Loucy (cell line): ENCODE results near the gene CCDC71L.

Experiments used
- H2AFZ ChIP-seq: fragments of 200-600 bp; sonication (generic); 2 replicates; pipeline ENCODE4 v1.6.0; 2016; ENCODE audit warnings: antibody characterized with exemption, mild to moderate bottlenecking, low read length, moderate library complexity
- H3F3A ChIP-seq: fragments of 200-600 bp; 2 replicates; pipeline ENCODE4 v1.6.0; 2016; ENCODE audit warnings: antibody characterized with exemption, low read depth, mild to moderate bottlenecking
- H3K27me3 ChIP-seq: fragments of 200-600 bp; sonication (generic); 2 replicates; pipeline ENCODE4 v1.6.1; 2014; ENCODE audit warnings: low read length, mild to moderate bottlenecking; ENCODE audit not compliant: insufficient read depth, poor library complexity, severe bottlenecking
- H3K36me3 ChIP-seq: fragments of 200-600 bp; sonication (generic); 2 replicates; pipeline ENCODE4 v1.6.1; 2016; ENCODE audit warnings: low read length; ENCODE audit not compliant: insufficient read depth
- H3K4me1 ChIP-seq: fragments of 200-600 bp; sonication (generic); 2 replicates; pipeline ENCODE4 v1.5.1; 2014; ENCODE audit warnings: low read length, mild to moderate bottlenecking; ENCODE audit not compliant: insufficient read depth, poor library complexity, severe bottlenecking
- H3K4me2 ChIP-seq: fragments of 200-600 bp; sonication (generic); 2 replicates; pipeline ENCODE4 v1.6.0; 2014; ENCODE audit warnings: antibody characterized with exemption, low read length, low read depth, mild to moderate bottlenecking; ENCODE audit not compliant: poor library complexity, severe bottlenecking
- H3K4me3 ChIP-seq: fragments of 200-600 bp; sonication (generic); 2 replicates; pipeline ENCODE4 v1.5.1; 2014; ENCODE audit warnings: low read length, mild to moderate bottlenecking, mixed read lengths; ENCODE audit not compliant: poor library complexity, severe bottlenecking
- H3K79me2 ChIP-seq: fragments of 200-600 bp; sonication (generic); 2 replicates; pipeline ENCODE4 v1.6.1; 2014; ENCODE audit warnings: low read length; ENCODE audit not compliant: insufficient read depth
- H3K9ac ChIP-seq: fragments of 200-600 bp; sonication (generic); 2 replicates; pipeline ENCODE4 v1.6.0; 2014; ENCODE audit warnings: mild to moderate bottlenecking, low read depth, low read length, moderate library complexity; ENCODE audit not compliant: poor library complexity, severe bottlenecking
- H3K9me2 ChIP-seq: fragments of 200-600 bp; sonication (generic); replicated peaks from 2 replicates; pipeline ENCODE4 v1.6.1; 2016; ENCODE audit warnings: low read depth, low read length, mixed read lengths
- H3K9me3 ChIP-seq: fragments of 200-600 bp; sonication (generic); 2 replicates; pipeline ENCODE4 v1.6.1; 2014; ENCODE audit warnings: mild to moderate bottlenecking, antibody characterized with exemption, low read length, low read depth; ENCODE audit not compliant: insufficient read depth
- H4K20me1 ChIP-seq: fragments of 200-600 bp; sonication (generic); 2 replicates; pipeline ENCODE4 v1.6.0; 2014; ENCODE audit warnings: antibody characterized with exemption, low read length, mild to moderate bottlenecking; ENCODE audit not compliant: insufficient read depth, poor library complexity, severe bottlenecking
- EZH2phosphoT487 ChIP-seq: fragments of 200-600 bp; IDR thresholded peaks from 2 replicates; pipeline ENCODE4 v1.6.1; 2018; ENCODE audit warnings: antibody characterized with exemption, mild to moderate bottlenecking, moderate library complexity, borderline replicate concordance
- TF ChIP-seq, protein P1 (sequence below): fragments of 200-600 bp; sonication (generic); conservative IDR thresholded peaks from 2 replicates; pipeline ENCODE4 v1.5.1; 2014; ENCODE audit warnings: mild to moderate bottlenecking, antibody characterized with exemption, low read length

The CCDC71L gene

GRCh38 chr7:106635411-106635810 is 25.5 kb downstream of the CCDC71L start:
- no peak overlapping the region for H3K9ac ChIP-seq
- no peaks in the 10 kb centered on the region for H3K36me3 ChIP-seq
- H2AFZ ChIP-seq = no peak overlapping the region
- TF ChIP-seq, protein P1, sequence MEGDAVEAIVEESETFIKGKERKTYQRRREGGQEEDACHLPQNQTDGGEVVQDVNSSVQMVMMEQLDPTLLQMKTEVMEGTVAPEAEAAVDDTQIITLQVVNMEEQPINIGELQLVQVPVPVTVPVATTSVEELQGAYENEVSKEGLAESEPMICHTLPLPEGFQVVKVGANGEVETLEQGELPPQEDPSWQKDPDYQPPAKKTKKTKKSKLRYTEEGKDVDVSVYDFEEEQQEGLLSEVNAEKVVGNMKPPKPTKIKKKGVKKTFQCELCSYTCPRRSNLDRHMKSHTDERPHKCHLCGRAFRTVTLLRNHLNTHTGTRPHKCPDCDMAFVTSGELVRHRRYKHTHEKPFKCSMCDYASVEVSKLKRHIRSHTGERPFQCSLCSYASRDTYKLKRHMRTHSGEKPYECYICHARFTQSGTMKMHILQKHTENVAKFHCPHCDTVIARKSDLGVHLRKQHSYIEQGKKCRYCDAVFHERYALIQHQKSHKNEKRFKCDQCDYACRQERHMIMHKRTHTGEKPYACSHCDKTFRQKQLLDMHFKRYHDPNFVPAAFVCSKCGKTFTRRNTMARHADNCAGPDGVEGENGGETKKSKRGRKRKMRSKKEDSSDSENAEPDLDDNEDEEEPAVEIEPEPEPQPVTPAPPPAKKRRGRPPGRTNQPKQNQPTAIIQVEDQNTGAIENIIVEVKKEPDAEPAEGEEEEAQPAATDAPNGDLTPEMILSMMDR = no peak
- TF ChIP-seq EZH2phosphoT487 = no peak
- H3K4me1 ChIP-seq = no peaks in the 10 kb centered on the region
- H3F3A ChIP-seq = no peaks in the 10 kb centered on the region
- H3K9me2 ChIP-seq = no peaks in the 10 kb centered on the region
- no peak overlapping the region for H3K4me2 ChIP-seq
- no peaks in the 10 kb centered on the region; the same call in 1 of the 2 replicates for H3K9me3 ChIP-seq
- no peaks in the 10 kb centered on the region for H4K20me1 ChIP-seq
- H3K27me3 ChIP-seq = no peaks in the 10 kb centered on the region
- no peaks in the 10 kb centered on the region for H3K79me2 ChIP-seq
- H3K4me3 ChIP-seq = no peak overlapping the region

GRCh38 chr7:106634958-106635357 is 26.0 kb downstream of the CCDC71L start:
- Histone ChIP-seq H3K79me2 (no peaks in the 10 kb centered on the region), H3K9me3 (no peaks in the 10 kb centered on the region; the same call in 1 of the 2 replicates), H3K4me3 (no peak overlapping the region), H3K9me2 (no peaks in the 10 kb centered on the region), H3K9ac (no peak overlapping the region), H2AFZ (no peak overlapping the region), H3K27me3 (no peaks in the 10 kb centered on the region), H3K36me3 (no peaks in the 10 kb centered on the region), H3F3A (no peaks in the 10 kb centered on the region), H3K4me1 (no peaks in the 10 kb centered on the region), H3K4me2 (no peak overlapping the region), H4K20me1 (no peaks in the 10 kb centered on the region)
- TF ChIP-seq, protein P1 = no peak
- no peak for TF ChIP-seq EZH2phosphoT487

GRCh38 chr7:106630648-106631047 is 30.3 kb downstream of the CCDC71L start:
- Histone ChIP-seq H2AFZ (no peak overlapping the region), H3K4me3 (no peak overlapping the region), H3F3A (no peaks in the 10 kb centered on the region), H3K9ac (no peak overlapping the region), H3K27me3 (no peaks in the 10 kb centered on the region), H3K4me2 (no peak overlapping the region), H4K20me1 (no peaks in the 10 kb centered on the region), H3K36me3 (no peaks in the 10 kb centered on the region), H3K4me1 (no peaks in the 10 kb centered on the region), H3K9me2 (no peaks in the 10 kb centered on the region), H3K9me3 (no peaks in the 10 kb centered on the region; the same call in 1 of the 2 replicates), H3K79me2 (no peaks in the 10 kb centered on the region)
- no peak for TF ChIP-seq EZH2phosphoT487
- TF ChIP-seq, protein P1 = no peak
